Fibroblast of lung (primary cell): ENCODE data around the gene DRG2. TPM values are rescaled to one million over a fixed set of nuclear protein-coding genes. Genes with fewer than 3 reads are reported as not detected.

Source experiments
- DNase-seq, 2 donors: peaks; one replicate each; pipeline versions ENCODE4 v3.0.0 to v3.0.0-alpha.2; 2010; ENCODE audit warnings: low read depth in 2 of 2
- H2AFZ ChIP-seq: 2 replicates; pipeline ENCODE4 v1.5.1; 2012; ENCODE audit warnings: low read length, control low read depth, inconsistent platforms
- H3K27ac ChIP-seq: 2 replicates; pipeline ENCODE4 v1.5.1; 2011; ENCODE audit warnings: low read length, control low read depth; ENCODE audit not compliant: insufficient read depth
- H3K27me3 ChIP-seq: 2 replicates; pipeline ENCODE4 v1.5.1; 2011; ENCODE audit warnings: mild to moderate bottlenecking, low read length; ENCODE audit not compliant: control insufficient read depth, insufficient read depth
- H3K36me3 ChIP-seq: 2 replicates; pipeline ENCODE4 v1.5.1; 2011; ENCODE audit warnings: low read length; ENCODE audit not compliant: control insufficient read depth, insufficient read depth
- H3K4me1 ChIP-seq: 2 replicates; pipeline ENCODE4 v1.5.1; 2011; ENCODE audit warnings: low read length; ENCODE audit not compliant: control insufficient read depth, insufficient read depth; ENCODE audit errors: extremely low read depth
- H3K4me2 ChIP-seq: 2 replicates; pipeline ENCODE4 v1.5.1; 2011; ENCODE audit warnings: low read length, control low read depth; ENCODE audit not compliant: insufficient read depth; ENCODE audit errors: extremely low read depth
- H3K4me3 ChIP-seq, 4 experiments: fragments of 200-600 bp in 1 of 4; sonication (generic) in 1 of 4; replicated peaks in 1 of 4; 2 replicates each; pipeline ENCODE4 v1.5.1; 2011 to 2016; ENCODE audit warnings: low read length in 4 of 4, low read depth in 3 of 4, mild to moderate bottlenecking in 3 of 4, control low read depth in 2 of 4, inconsistent platforms in 1 of 4, mixed read lengths in 1 of 4; ENCODE audit not compliant: insufficient read depth in 1 of 4; ENCODE audit errors: control extremely low read depth in 1 of 4
- H3K79me2 ChIP-seq: 2 replicates; pipeline ENCODE4 v1.5.1; 2012; ENCODE audit warnings: mild to moderate bottlenecking, low read length, inconsistent platforms; ENCODE audit not compliant: control insufficient read depth, insufficient read depth
- H3K9ac ChIP-seq: 2 replicates; pipeline ENCODE4 v1.5.1; 2011; ENCODE audit warnings: mild to moderate bottlenecking, low read length, control low read depth; ENCODE audit not compliant: insufficient read depth
- H3K9me3 ChIP-seq: 2 replicates; pipeline ENCODE4 v1.5.1; 2012; ENCODE audit warnings: low read depth, low read length; ENCODE audit not compliant: control insufficient read depth, insufficient read depth
- H4K20me1 ChIP-seq: 2 replicates; pipeline ENCODE4 v1.5.1; 2011; ENCODE audit warnings: low read length; ENCODE audit not compliant: control insufficient read depth, insufficient read depth; ENCODE audit errors: extremely low read depth
- CTCF ChIP-seq, 2 donors: IDR thresholded peaks in 1 of 2; conservative IDR thresholded peaks in 1 of 2; 1 replicate in 1 of 2; 2 replicates in 1 of 2; pipeline ENCODE4 v1.5.1; 2011 to 2012; ENCODE audit warnings: low read length in 2 of 2, control low read depth in 1 of 2, inconsistent platforms in 1 of 2, low read depth in 1 of 2, mild to moderate bottlenecking in 1 of 2
- EZH2 ChIP-seq: IDR thresholded peaks from 2 replicates; pipeline ENCODE4 v1.5.1; 2012; ENCODE audit warnings: low read length, control low read depth, mild to moderate bottlenecking; ENCODE audit errors: missing control alignments
- polyA plus RNA-seq, 2 donors: library from polyadenylated mRNA; depleted of rRNA in 1 of 2; stranded (reverse) in 1 of 2; unstranded in 1 of 2; fragments of >200 nt; gene quantifications; 2 replicates each; pipeline ENCODE4 v1.2.1, GENCODE V29; 2011 to 2012; ENCODE audit warnings: missing spikeins in 1 of 2
- total RNA-seq: library from RNA; depleted of rRNA; stranded (reverse); fragments of >200 nt; gene quantifications from 2 replicates; pipeline ENCODE4 v1.2.1, GENCODE V29; 2014

DRG2 gene
- total and polyA plus RNA-seq, 2 donors (not counting 1 experiment from before 2014, with no cell fraction given), result 26.7 to 30.1 TPM

GRCh38 chr17:18108401-18109312 lies 20.9 kb downstream of the DRG2 start, which contains the start of gene MYO15A:
Gene MYO15A, plus strand, starts transcription at chr17:18108756. Its CDS starts 10,045 bp downstream, at chr17:18118801.
- Histone ChIP-seq H3K4me3 (no peak within 1 kb of the TSS), H3K79me2 (no peaks in the 10 kb centered on the region), H3K27ac (no peak within 1 kb of the TSS), H3K4me2 (no peak within 1 kb of the TSS), H3K9ac (no peak within 1 kb of the TSS), H3K4me1 (no peaks in the 10 kb centered on the region), H3K9me3 (no peaks in the 10 kb centered on the region), H4K20me1 (no peaks in the 10 kb centered on the region), H2AFZ (no peak within 1 kb of the TSS), H3K27me3 (peaks cover 4% of the 10 kb centered on the region), H3K36me3 (peaks cover 8% of the 10 kb centered on the region)
- DNase-seq, result no peak
- TF ChIP-seq CTCF (conservative IDR thresholded peaks at IDR 0.05 in 1 of 2, IDR thresholded peaks at IDR 0.05 in 1 of 2; ENCODE audit: low read depth in 1 of 2, low read length in 2 of 2) (no peak), EZH2 (no peak)

GRCh38 chr17:18109935-18110485 lies 22.3 kb downstream of the DRG2 start:
- Histone ChIP-seq H3K9ac (no peak overlapping the region), H3K9me3 (no peaks in the 10 kb centered on the region), H3K4me2 (no peak overlapping the region), H3K27me3 (peaks cover 4% of the 10 kb centered on the region), H3K79me2 (no peaks in the 10 kb centered on the region), H3K27ac (no peak overlapping the region), H2AFZ (no peak overlapping the region), H3K4me1 (no peaks in the 10 kb centered on the region), H3K36me3 (peaks cover under 1% of the 10 kb centered on the region), H3K4me3 (no peak overlapping the region), H4K20me1 (no peaks in the 10 kb centered on the region)
- TF ChIP-seq CTCF (conservative IDR thresholded peaks at IDR 0.05 in 1 of 2, IDR thresholded peaks at IDR 0.05 in 1 of 2; ENCODE audit: low read depth in 1 of 2, low read length in 2 of 2) (no peak), EZH2 (no peak)
- DNase-seq, result no peak

- Histone ChIP-seq H3K4me2 (no peak overlapping the region), H4K20me1 (no peaks in the 10 kb centered on the region), H3K9me3 (no peaks in the 10 kb centered on the region), H3K27ac (no peak overlapping the region), H3K36me3 (no peaks in the 10 kb centered on the region), H3K27me3 (peaks cover 4% of the 10 kb centered on the region), H3K4me1 (no peaks in the 10 kb centered on the region), H3K4me3 (no peak overlapping the region), H3K9ac (no peak overlapping the region), H2AFZ (no peak overlapping the region), H3K79me2 (no peaks in the 10 kb centered on the region)
- DNase-seq, result no peak
- TF ChIP-seq EZH2, result no peak
- TF ChIP-seq CTCF (conservative IDR thresholded peaks at IDR 0.05 in 1 of 2, IDR thresholded peaks at IDR 0.05 in 1 of 2; ENCODE audit: low read depth in 1 of 2, low read length in 2 of 2), result no peak
Measured at GRCh38 chr17:18110636-18111145, 22.9 kb downstream of the DRG2 start.
